ENCODE measurements around the gene HERC3. TPM values are rescaled to one million over a fixed set of nuclear protein-coding genes. Genes with fewer than 3 reads are reported as not detected.

HERC3 gene
- total and polyA plus RNA-seq, 10 of the 15 experiments (the other 5 are each of a cell fraction or from before 2014, with no cell fraction given): 0.52 to 18.2 (median 2.8) TPM

DNA sequence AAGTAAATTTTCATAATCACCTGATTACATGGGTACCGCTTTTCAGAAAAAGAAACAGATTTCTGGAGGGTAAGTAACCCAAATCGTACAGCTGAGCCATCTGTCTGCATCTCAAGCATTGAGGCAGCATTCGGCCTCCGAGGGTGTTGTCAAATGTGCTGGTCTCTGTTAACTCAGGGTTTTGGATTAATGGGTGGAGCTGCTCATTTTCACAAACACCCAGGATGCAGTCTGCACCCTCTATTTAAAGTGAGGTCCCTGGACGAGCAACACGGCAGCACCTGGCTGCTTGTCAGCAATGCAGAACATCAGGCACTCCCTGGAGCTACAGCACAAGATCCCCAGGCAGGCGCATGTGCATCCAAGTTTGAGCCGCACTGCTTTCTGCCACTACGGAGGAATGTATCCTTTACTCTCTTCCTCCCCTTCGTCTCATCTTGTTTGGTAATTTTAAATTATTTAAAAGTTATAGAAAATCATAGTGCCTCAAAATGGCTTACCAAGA lies 130.0 kb downstream of the HERC3 start:
- H3K9ac ChIP-seq (ENCODE audit: control insufficient read depth, insufficient read depth, low read length): no peak overlapping the region
- no peak overlapping the region for H2AFZ ChIP-seq (ENCODE audit: control insufficient read depth, low read depth, low read length)
- no peak for FAIRE-seq
- no peak for DNase-seq (ENCODE audit: low read depth, low spot score)
- ChIA-PET RAD21 (ENCODE audit: unreplicated experiment) (no interaction called here), SMC1A (ENCODE audit: uncharacterized antibody, unreplicated experiment) (interaction anchor here (0.9 to 1.2 kb wide), 2 partner anchors 10 to 52 kb away, joined by 3 to 7 read pairs; no protein-coding TSS in a partner anchor), CTCF (interaction anchor here (0.8 to 1.0 kb wide), 2 partner anchors 68 to 183 kb away, joined by 3 read pairs; no protein-coding TSS in a partner anchor), POLR2A (no interaction called here)
- H3K4me2 ChIP-seq (ENCODE audit: control insufficient read depth, insufficient read depth): no peak overlapping the region
- H3K27me3 ChIP-seq (replicated peaks in 1 of 2; ENCODE audit: control insufficient read depth in 2 of 2, insufficient read depth in 2 of 2, low read length in 1 of 2): no peaks in the 10 kb centered on the region
- TF ChIP-seq HDAC2 (IDR thresholded peaks at IDR 0.05) (no peak), GATAD2B (conservative IDR thresholded peaks at IDR 0.05; ENCODE audit: low read depth) (no peak), SMARCA5 (IDR thresholded peaks at IDR 0.05) (no peak), CHD1 (IDR thresholded peaks at IDR 0.05; ENCODE audit: low read depth, low read length) (no peak), MEF2B (IDR thresholded peaks at IDR 0.05; ENCODE audit: partially characterized antibody, poor library complexity, severe bottlenecking) (no peak), TCF12 (IDR thresholded peaks at IDR 0.05; ENCODE audit: low read depth, low read length) (no peak), MYB (IDR thresholded peaks at IDR 0.05; ENCODE audit: borderline replicate concordance, low read depth, low read length) (no peak)
- TF ChIP-seq, protein P1, sequence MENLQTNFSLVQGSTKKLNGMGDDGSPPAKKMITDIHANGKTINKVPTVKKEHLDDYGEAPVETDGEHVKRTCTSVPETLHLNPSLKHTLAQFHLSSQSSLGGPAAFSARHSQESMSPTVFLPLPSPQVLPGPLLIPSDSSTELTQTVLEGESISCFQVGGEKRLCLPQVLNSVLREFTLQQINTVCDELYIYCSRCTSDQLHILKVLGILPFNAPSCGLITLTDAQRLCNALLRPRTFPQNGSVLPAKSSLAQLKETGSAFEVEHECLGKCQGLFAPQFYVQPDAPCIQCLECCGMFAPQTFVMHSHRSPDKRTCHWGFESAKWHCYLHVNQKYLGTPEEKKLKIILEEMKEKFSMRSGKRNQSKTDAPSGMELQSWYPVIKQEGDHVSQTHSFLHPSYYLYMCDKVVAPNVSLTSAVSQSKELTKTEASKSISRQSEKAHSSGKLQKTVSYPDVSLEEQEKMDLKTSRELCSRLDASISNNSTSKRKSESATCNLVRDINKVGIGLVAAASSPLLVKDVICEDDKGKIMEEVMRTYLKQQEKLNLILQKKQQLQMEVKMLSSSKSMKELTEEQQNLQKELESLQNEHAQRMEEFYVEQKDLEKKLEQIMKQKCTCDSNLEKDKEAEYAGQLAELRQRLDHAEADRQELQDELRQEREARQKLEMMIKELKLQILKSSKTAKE (IDR thresholded peaks at IDR 0.05; ENCODE audit: low read depth, poor library complexity, severe bottlenecking): no peak
- TF ChIP-seq, protein P2, sequence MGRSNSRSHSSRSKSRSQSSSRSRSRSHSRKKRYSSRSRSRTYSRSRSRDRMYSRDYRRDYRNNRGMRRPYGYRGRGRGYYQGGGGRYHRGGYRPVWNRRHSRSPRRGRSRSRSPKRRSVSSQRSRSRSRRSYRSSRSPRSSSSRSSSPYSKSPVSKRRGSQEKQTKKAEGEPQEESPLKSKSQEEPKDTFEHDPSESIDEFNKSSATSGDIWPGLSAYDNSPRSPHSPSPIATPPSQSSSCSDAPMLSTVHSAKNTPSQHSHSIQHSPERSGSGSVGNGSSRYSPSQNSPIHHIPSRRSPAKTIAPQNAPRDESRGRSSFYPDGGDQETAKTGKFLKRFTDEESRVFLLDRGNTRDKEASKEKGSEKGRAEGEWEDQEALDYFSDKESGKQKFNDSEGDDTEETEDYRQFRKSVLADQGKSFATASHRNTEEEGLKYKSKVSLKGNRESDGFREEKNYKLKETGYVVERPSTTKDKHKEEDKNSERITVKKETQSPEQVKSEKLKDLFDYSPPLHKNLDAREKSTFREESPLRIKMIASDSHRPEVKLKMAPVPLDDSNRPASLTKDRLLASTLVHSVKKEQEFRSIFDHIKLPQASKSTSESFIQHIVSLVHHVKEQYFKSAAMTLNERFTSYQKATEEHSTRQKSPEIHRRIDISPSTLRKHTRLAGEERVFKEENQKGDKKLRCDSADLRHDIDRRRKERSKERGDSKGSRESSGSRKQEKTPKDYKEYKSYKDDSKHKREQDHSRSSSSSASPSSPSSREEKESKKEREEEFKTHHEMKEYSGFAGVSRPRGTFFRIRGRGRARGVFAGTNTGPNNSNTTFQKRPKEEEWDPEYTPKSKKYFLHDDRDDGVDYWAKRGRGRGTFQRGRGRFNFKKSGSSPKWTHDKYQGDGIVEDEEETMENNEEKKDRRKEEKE (IDR thresholded peaks at IDR 0.05): no peak
- TF ChIP-seq, protein P3, sequence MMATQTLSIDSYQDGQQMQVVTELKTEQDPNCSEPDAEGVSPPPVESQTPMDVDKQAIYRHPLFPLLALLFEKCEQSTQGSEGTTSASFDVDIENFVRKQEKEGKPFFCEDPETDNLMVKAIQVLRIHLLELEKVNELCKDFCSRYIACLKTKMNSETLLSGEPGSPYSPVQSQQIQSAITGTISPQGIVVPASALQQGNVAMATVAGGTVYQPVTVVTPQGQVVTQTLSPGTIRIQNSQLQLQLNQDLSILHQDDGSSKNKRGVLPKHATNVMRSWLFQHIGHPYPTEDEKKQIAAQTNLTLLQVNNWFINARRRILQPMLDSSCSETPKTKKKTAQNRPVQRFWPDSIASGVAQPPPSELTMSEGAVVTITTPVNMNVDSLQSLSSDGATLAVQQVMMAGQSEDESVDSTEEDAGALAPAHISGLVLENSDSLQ (IDR thresholded peaks at IDR 0.05): no peak
- TF ChIP-seq, protein P4, sequence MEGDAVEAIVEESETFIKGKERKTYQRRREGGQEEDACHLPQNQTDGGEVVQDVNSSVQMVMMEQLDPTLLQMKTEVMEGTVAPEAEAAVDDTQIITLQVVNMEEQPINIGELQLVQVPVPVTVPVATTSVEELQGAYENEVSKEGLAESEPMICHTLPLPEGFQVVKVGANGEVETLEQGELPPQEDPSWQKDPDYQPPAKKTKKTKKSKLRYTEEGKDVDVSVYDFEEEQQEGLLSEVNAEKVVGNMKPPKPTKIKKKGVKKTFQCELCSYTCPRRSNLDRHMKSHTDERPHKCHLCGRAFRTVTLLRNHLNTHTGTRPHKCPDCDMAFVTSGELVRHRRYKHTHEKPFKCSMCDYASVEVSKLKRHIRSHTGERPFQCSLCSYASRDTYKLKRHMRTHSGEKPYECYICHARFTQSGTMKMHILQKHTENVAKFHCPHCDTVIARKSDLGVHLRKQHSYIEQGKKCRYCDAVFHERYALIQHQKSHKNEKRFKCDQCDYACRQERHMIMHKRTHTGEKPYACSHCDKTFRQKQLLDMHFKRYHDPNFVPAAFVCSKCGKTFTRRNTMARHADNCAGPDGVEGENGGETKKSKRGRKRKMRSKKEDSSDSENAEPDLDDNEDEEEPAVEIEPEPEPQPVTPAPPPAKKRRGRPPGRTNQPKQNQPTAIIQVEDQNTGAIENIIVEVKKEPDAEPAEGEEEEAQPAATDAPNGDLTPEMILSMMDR (IDR thresholded peaks at IDR 0.05 in 2 of 3, conservative IDR thresholded peaks at IDR 0.05 in 1 of 3; ENCODE audit: control insufficient read depth in 2 of 3, extremely low read depth in 1 of 3, insufficient read depth in 1 of 3, low read depth in 3 of 3, low read length in 3 of 3): no peak
- 78% methylated on average over 10 of the region's 10 CpGs for WGBS (ENCODE audit: insufficient coverage, insufficient replicate concordance, low lambda C conversion rate, missing lambda C conversion rate)
- H3K36me3 ChIP-seq (ENCODE audit: control insufficient read depth in 2 of 2, insufficient read depth in 2 of 2, low read length in 1 of 2): no peaks in the 10 kb centered on the region
- H3K9me3 ChIP-seq (replicated peaks; ENCODE audit: control insufficient read depth, insufficient read depth, low read length): no peaks in the 10 kb centered on the region; the same call in 2 of the 3 replicates
- ATAC-seq: no peak
- no peaks in the 10 kb centered on the region for H4K20me1 ChIP-seq (ENCODE audit: control insufficient read depth, insufficient read depth)
- no peak overlapping the region for H3K4me3 ChIP-seq
- H3K79me2 ChIP-seq (ENCODE audit: control insufficient read depth, insufficient read depth, low read length): no peaks in the 10 kb centered on the region
- intact Hi-C loops (cut with micrococcal nuclease; ENCODE audit: unreplicated experiment) (no loop called here), in situ Hi-C loops (cut with MboI) (no loop called here)
- no TSS peak for BruUV-seq (replicated peaks)
- H3K4me1 ChIP-seq (ENCODE audit: control insufficient read depth, insufficient read depth, low read length): no peaks in the 10 kb centered on the region
- H3K27ac ChIP-seq (ENCODE audit: control insufficient read depth, insufficient read depth): no peak overlapping the region
